Mucosa of descending colon (tissue), 3 donors: ENCODE results near the gene C2orf68. TPM values are rescaled to one million over a fixed set of nuclear protein-coding genes. Genes with fewer than 3 reads are reported as not detected.
"Not testable (repeated sequence)": the region's sequence is repeated elsewhere in the genome, so short reads cannot be mapped to it uniquely, and the experiment has no call there.

Source experiments
- ATAC-seq: fragments of 200-7000 bp; cut with Tn5 transposase; one replicate; pipeline ENCODE4 v1.9.1; 2020; ENCODE audit warnings: mild to moderate bottlenecking, moderate library complexity
- DNase-seq, 3 donors: peaks; one replicate each; pipeline ENCODE4 v3.0.0-alpha.2; 2020
- H3K36me3 ChIP-seq: fragments of 200-600 bp; one replicate; pipeline ENCODE4 v1.8.0; 2021; ENCODE audit warnings: low read depth, mild to moderate bottlenecking
- H3K4me1 ChIP-seq: fragments of 200-600 bp; one replicate; pipeline ENCODE4 v1.8.0; 2021; ENCODE audit warnings: low read depth, mild to moderate bottlenecking
- H3K4me3 ChIP-seq: fragments of 200-600 bp; one replicate; pipeline ENCODE4 v1.8.0; 2021; ENCODE audit warnings: mild to moderate bottlenecking
- H3K9me3 ChIP-seq: fragments of 200-600 bp; one replicate; pipeline ENCODE4 v1.8.0; 2021; ENCODE audit warnings: mild to moderate bottlenecking
- CTCF ChIP-seq: fragments of 200-600 bp; IDR thresholded peaks from one replicate; pipeline ENCODE4 v1.8.0; 2022; ENCODE audit warnings: antibody characterized with exemption, mild to moderate bottlenecking
- intact Hi-C, 2 donors: fragments of 100-400 bp; cut with DNase I in 1 of 2; cut with micrococcal nuclease in 1 of 2; formaldehyde crosslinking; loops; one replicate each; pipeline versions ENCODE4 v1.11.0 to v1.11.1; 2022; cut with DNase I, micrococcal nuclease
- total RNA-seq, 3 donors: library from RNA; stranded (reverse); fragmentation: NEBNext Ultra II Directional in 2 of 3; extraction: Animal tissue kit (Norgen Biotek cat#: 25700) in 2 of 3; gene quantifications; one replicate each; pipeline versions ENCODE4 v1.2.1 to v1.2.4, GENCODE V29; 2021 to 2023
- donor health status: DM: no; HTN: no; CAD: no; lungs with moderate emphysema.
- donor health status: DM: no; HTN: no; CAD: no.
- donor health status: DM: no; HTN: yes; CAD: no.

Gene C2orf68
- total RNA-seq, 3 donors from 2014 or later, result 36.4 to 45.5 (median 36.7) TPM

- Histone ChIP-seq H3K9me3 (no peaks in the 10 kb centered on the region), H3K36me3 (no peaks in the 10 kb centered on the region), H3K4me1 (peaks cover 7% of the 10 kb centered on the region), H3K4me3 (no peak overlapping the region)
- intact Hi-C loops, result no loop called here
- no peak for TF ChIP-seq CTCF
- no peak for ATAC-seq
- no peak for DNase-seq
Observed at GRCh38 chr2:85564144-85564563, 47.7 kb downstream of the C2orf68 start.

GRCh38 chr2:85561280-85562212 is 50.3 kb downstream of the C2orf68 start, which contains the start of gene GGCX:
TSS of gene GGCX (minus strand) at chr2:85561493. CDS start at chr2:85561428, 65 bp downstream.
- ATAC-seq, result peak; percentile 99
- intact Hi-C loops, result no loop called here
- peak; percentile 98 for DNase-seq
- TF ChIP-seq CTCF, result no peak
- Histone ChIP-seq H3K4me1 (peaks cover 7% of the 10 kb centered on the region), H3K9me3 (no peaks in the 10 kb centered on the region), H3K4me3 (peak within 1 kb of the TSS; percentile 70), H3K36me3 (no peaks in the 10 kb centered on the region)

DNA sequence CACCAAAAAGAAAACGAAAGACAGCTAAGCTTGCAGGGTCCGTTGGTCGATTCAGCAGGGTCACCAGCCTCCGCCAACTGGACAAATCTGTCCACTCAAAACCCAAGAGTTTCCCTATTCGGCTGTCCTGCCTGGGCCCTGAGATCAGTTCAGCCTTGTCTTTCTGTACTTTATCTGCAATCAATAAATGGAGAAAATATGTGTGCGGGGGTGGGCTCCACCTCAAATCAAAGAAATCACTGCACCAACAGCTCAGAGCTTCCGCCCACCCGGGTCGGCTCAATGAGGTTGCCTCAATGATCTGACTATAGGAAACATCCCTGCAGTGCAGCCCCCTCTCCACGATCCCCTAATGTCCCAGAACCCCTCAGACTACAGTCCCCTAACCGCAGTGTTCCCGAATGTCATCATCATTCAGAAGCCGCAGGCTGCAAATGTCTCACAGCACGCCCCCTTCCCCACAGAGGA is 51.0 kb downstream of the C2orf68 start:
- TF ChIP-seq CTCF, result no peak
- H3K4me1 ChIP-seq, result peaks cover 7% of the 10 kb centered on the region
- intact Hi-C loops, result no loop called here
- DNase-seq, result no peak
- no peaks in the 10 kb centered on the region for H3K9me3 ChIP-seq
- no peaks in the 10 kb centered on the region for H3K36me3 ChIP-seq
- peak; percentile 28 for ATAC-seq
- H3K4me3 ChIP-seq, result peak overlapping the region; percentile 70

GRCh38 chr2:85560403-85560726 is 51.5 kb downstream of the C2orf68 start:
- DNase-seq, ATAC-seq, H3K36me3 ChIP-seq, H3K9me3 ChIP-seq, intact Hi-C loops, H3K4me1 ChIP-seq, H3K4me3 ChIP-seq: not testable (repeated sequence)

DNA sequence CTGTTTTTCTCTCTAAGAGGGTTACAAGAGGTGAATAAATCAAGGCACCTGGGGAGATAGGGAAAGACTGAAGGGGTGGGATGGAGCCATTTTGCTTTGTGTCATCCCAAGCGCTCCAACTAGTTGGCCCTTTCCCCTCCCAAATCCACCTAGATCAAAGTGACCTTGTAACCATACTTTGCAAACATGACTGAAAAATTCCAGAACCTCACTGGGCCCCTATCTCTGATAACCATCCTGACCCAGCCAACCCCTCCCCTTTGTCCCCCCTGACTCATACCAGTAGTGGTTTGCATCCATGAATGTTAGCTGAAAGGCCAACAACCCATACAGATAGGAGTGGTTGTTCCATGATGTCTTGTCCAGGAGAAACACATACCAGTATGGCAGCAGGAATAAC is 53.7 kb downstream of the C2orf68 start:
- H3K36me3 ChIP-seq, result no peaks in the 10 kb centered on the region
- ATAC-seq, result no peak

More for the DNA sequence above, 53.7 kb downstream of the C2orf68 start:
- intact Hi-C loops, result no loop called here
- DNase-seq, result no peak
- peaks cover 7% of the 10 kb centered on the region for H3K4me1 ChIP-seq
- TF ChIP-seq CTCF, result no peak
- no peak overlapping the region for H3K4me3 ChIP-seq
- no peaks in the 10 kb centered on the region for H3K9me3 ChIP-seq
